Neural crest cell (in vitro differentiated cells): ENCODE data around the gene ELFN2. TPM values are rescaled to one million over a fixed set of nuclear protein-coding genes. Genes with fewer than 3 reads are reported as not detected.

Experiments
- DNase-seq: peaks from one replicate; pipeline ENCODE4 v3.0.0; 2021; ENCODE audit warnings: low read depth, mixed read lengths, low spot score
- H3K27ac Mint-ChIP-seq: one replicate; pipeline ENCODE4 v1.8.0; 2021; ENCODE audit warnings: mild to moderate bottlenecking, mixed read lengths; ENCODE audit not compliant: unreplicated experiment
- H3K27me3 Mint-ChIP-seq: 2 replicates; pipeline ENCODE4 v1.8.0; 2021; ENCODE audit warnings: low read depth, mild to moderate bottlenecking, mixed read lengths
- H3K36me3 Mint-ChIP-seq: 2 replicates; pipeline ENCODE4 v1.8.0; 2021; ENCODE audit warnings: low read depth, mild to moderate bottlenecking, mixed read lengths
- H3K4me1 Mint-ChIP-seq: 2 replicates; pipeline ENCODE4 v1.8.0; 2021; ENCODE audit warnings: mixed read lengths
- H3K4me3 Mint-ChIP-seq: one replicate; pipeline ENCODE4 v1.8.0; 2021; ENCODE audit warnings: mild to moderate bottlenecking, mixed read lengths
- H3K9me3 Mint-ChIP-seq: 2 replicates; pipeline ENCODE4 v1.8.0; 2021; ENCODE audit warnings: mixed read lengths
- total RNA-seq: library from RNA; stranded (reverse); gene quantifications from 2 replicates; pipeline ENCODE4 v1.2.1, GENCODE V29; 2021
- TF ChIP-seq, protein P1 (sequence below): fragments of 200-600 bp; sonication (generic); conservative IDR thresholded peaks from 2 replicates; pipeline ENCODE4 v1.5.0; 2021; ENCODE audit warnings: antibody characterized with exemption, mild to moderate bottlenecking

The ELFN2 gene
- total RNA-seq, 1 donor from 2014 or later, result 0.09 TPM

GRCh38 chr22:37363261-37363992 is 63.9 kb downstream of the ELFN2 start:
- TF ChIP-seq, protein P1, sequence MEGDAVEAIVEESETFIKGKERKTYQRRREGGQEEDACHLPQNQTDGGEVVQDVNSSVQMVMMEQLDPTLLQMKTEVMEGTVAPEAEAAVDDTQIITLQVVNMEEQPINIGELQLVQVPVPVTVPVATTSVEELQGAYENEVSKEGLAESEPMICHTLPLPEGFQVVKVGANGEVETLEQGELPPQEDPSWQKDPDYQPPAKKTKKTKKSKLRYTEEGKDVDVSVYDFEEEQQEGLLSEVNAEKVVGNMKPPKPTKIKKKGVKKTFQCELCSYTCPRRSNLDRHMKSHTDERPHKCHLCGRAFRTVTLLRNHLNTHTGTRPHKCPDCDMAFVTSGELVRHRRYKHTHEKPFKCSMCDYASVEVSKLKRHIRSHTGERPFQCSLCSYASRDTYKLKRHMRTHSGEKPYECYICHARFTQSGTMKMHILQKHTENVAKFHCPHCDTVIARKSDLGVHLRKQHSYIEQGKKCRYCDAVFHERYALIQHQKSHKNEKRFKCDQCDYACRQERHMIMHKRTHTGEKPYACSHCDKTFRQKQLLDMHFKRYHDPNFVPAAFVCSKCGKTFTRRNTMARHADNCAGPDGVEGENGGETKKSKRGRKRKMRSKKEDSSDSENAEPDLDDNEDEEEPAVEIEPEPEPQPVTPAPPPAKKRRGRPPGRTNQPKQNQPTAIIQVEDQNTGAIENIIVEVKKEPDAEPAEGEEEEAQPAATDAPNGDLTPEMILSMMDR, result no peak
- Mint-ChIP-seq H3K27ac (no peak overlapping the region), H3K9me3 (no peaks in the 10 kb centered on the region), H3K4me1 (peaks cover 18% of the 10 kb centered on the region), H3K4me3 (no peak overlapping the region), H3K27me3 (no peaks in the 10 kb centered on the region), H3K36me3 (no peaks in the 10 kb centered on the region)
- no peak for DNase-seq

- no peaks in the 10 kb centered on the region for H3K27me3 Mint-ChIP-seq
- no peak overlapping the region for H3K4me3 Mint-ChIP-seq
- H3K27ac Mint-ChIP-seq, result no peak overlapping the region
- TF ChIP-seq, protein P1, result no peak
- H3K4me1 Mint-ChIP-seq, result peaks cover 13% of the 10 kb centered on the region
- no peaks in the 10 kb centered on the region for H3K9me3 Mint-ChIP-seq
- no peak for DNase-seq
- no peaks in the 10 kb centered on the region for H3K36me3 Mint-ChIP-seq
Measured at GRCh38 chr22:37362621-37363020, 64.7 kb downstream of the ELFN2 start.

DNA sequence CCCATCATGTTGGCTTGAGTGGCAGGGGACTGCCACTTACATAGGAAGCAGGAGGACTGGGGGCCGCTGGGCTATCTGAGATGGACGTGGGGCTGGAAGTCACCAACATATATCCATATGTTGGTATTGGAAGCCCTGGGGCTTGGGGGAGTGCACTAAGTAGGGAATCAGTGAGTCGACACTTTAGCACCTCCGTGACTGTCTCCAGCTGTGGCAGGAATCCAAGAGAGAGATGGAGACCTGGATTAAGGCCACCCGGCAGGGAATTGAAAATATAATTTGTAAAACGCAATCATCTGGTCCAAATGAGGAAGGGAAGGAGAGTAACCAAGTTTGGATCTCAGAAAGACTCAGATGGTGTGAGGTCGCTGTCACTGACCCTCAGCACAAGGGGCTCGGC is 68.4 kb downstream of the ELFN2 start:
- TF ChIP-seq, protein P1, result no peak
- H3K9me3 Mint-ChIP-seq, result no peaks in the 10 kb centered on the region
- no peaks in the 10 kb centered on the region for H3K4me1 Mint-ChIP-seq
- no peak overlapping the region for H3K4me3 Mint-ChIP-seq
- H3K27me3 Mint-ChIP-seq, result no peaks in the 10 kb centered on the region
- DNase-seq, result no peak
- no peak overlapping the region for H3K27ac Mint-ChIP-seq
- H3K36me3 Mint-ChIP-seq, result no peaks in the 10 kb centered on the region

GRCh38 chr22:37358386-37358785 is 68.9 kb downstream of the ELFN2 start:
- Mint-ChIP-seq H3K36me3 (no peaks in the 10 kb centered on the region), H3K4me3 (no peak overlapping the region), H3K27me3 (peaks cover under 1% of the 10 kb centered on the region), H3K4me1 (no peaks in the 10 kb centered on the region), H3K27ac (no peak overlapping the region), H3K9me3 (no peaks in the 10 kb centered on the region)
- DNase-seq, result no peak
- TF ChIP-seq, protein P1, result no peak

DNA sequence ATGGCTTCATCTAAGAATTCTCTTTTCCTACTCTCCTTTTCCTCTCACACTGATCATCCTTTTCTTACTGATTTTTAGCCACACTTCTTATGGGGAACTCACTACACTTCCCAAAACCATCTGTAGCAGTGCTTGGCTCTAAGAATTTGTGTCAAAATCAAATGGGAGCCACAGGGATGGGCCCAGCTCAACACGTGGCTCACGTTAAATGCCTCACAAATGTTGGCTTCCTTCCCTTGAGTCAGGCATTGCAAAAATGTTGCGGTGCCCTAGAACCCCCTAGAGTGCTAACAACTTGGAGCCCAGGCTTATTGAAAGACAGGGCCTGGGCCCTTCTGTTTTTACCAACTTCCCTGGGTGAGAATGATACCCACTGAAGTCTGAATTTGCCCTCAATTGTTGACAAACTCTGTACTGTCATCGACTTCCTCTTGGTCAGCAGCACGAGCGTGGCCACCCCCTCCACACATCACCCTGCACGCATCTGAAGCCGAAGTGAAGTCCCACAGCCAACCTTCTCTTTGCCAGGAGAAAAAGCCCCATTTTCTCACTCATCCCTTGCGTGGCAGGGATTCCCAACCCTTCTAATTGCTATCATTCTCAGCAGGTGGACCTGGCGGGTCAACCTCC is 69.7 kb downstream of the ELFN2 start:
- Mint-ChIP-seq H3K36me3 (no peaks in the 10 kb centered on the region), H3K9me3 (no peaks in the 10 kb centered on the region), H3K4me3 (no peak overlapping the region), H3K4me1 (no peaks in the 10 kb centered on the region), H3K27me3 (peaks cover 2% of the 10 kb centered on the region), H3K27ac (no peak overlapping the region)
- TF ChIP-seq, protein P1, result no peak
- DNase-seq, result no peak
